K562 (cell line): ENCODE results near the gene IL18RAP. TPM values are rescaled to one million over a fixed set of nuclear protein-coding genes. Genes with fewer than 3 reads are reported as not detected.

ENCODE experiments used
- ARID2 ChIP-seq: fragments of 450-650 bp; IDR thresholded peaks from 2 replicates; pipeline ENCODE4 v1.6.1; 2017; ENCODE audit warnings: antibody characterized with exemption, mild to moderate bottlenecking
- ATF6 ChIP-seq: sonication (generic); formaldehyde crosslinking; IDR thresholded peaks from 2 replicates; pipeline ENCODE4 v1.4.0; 2020; ENCODE audit warnings: mild to moderate bottlenecking, missing genetic modification reagents
- COPS2 ChIP-seq: fragments of 450-650 bp; conservative IDR thresholded peaks from 2 replicates; pipeline ENCODE4 v1.6.1; 2016; ENCODE audit warnings: mild to moderate bottlenecking, moderate library complexity
- E2F3 ChIP-seq: fragments of 250-450 bp; sonication (Bioruptor Pico); IDR thresholded peaks from 2 replicates; pipeline ENCODE4 v1.4.0; 2020; ENCODE audit warnings: mild to moderate bottlenecking
- E4F1 ChIP-seq: fragments of 250-450 bp; sonication (Bioruptor Pico); IDR thresholded peaks from 2 replicates; pipeline ENCODE4 v1.5.0; 2021; ENCODE audit warnings: mild to moderate bottlenecking, borderline replicate concordance
- ETV5 ChIP-seq: sonication (generic); formaldehyde crosslinking; IDR thresholded peaks from 2 replicates; pipeline ENCODE4 v1.4.0; 2020; ENCODE audit warnings: low read depth, mild to moderate bottlenecking, missing genetic modification reagents
- HNRNPLL ChIP-seq: fragments of 200-400 bp; formaldehyde crosslinking; IDR thresholded peaks from 2 replicates; pipeline ENCODE4 v1.6.1; 2017; ENCODE audit warnings: low read length, low read depth, mild to moderate bottlenecking; ENCODE audit not compliant: poor library complexity, severe bottlenecking
- IRF1 ChIP-seq: sonication (generic); formaldehyde crosslinking; IDR thresholded peaks from 2 replicates; pipeline ENCODE4 v1.8.0; 2022; ENCODE audit warnings: missing genetic modification reagents, mild to moderate bottlenecking, borderline replicate concordance
- KLF6 ChIP-seq: fragments of 250-450 bp; sonication (Bioruptor Pico); IDR thresholded peaks from 2 replicates; pipeline ENCODE4 v1.4.0; 2020; ENCODE audit warnings: mild to moderate bottlenecking, moderate library complexity, borderline replicate concordance
- RBM22 ChIP-seq: fragments of 200-400 bp; formaldehyde crosslinking; IDR thresholded peaks from 2 replicates; pipeline ENCODE4 v1.6.1; 2018; ENCODE audit warnings: low read length, low read depth; ENCODE audit not compliant: poor library complexity, severe bottlenecking
- RBM25 ChIP-seq: fragments of 200-400 bp; formaldehyde crosslinking; IDR thresholded peaks from 2 replicates; pipeline ENCODE4 v1.6.1; 2018; ENCODE audit warnings: low read length, low read depth, moderate library complexity; ENCODE audit not compliant: severe bottlenecking
- SLC30A9 ChIP-seq: fragments of 250-450 bp; sonication (Bioruptor Pico); IDR thresholded peaks from 2 replicates; pipeline ENCODE4 v1.8.0; 2022; ENCODE audit warnings: mild to moderate bottlenecking, moderate library complexity
- ZBTB17 ChIP-seq: fragments of 450-650 bp; formaldehyde crosslinking; IDR thresholded peaks from 2 replicates; pipeline ENCODE4 v1.4.0; 2020; ENCODE audit warnings: mild to moderate bottlenecking
- ZNF354B ChIP-seq: fragments of 250-450 bp; sonication (Bioruptor Pico); IDR thresholded peaks from 2 replicates; pipeline ENCODE4 v1.4.0; 2020
- ZNF695 ChIP-seq: fragments of 450-650 bp; formaldehyde crosslinking; IDR thresholded peaks from 2 replicates; pipeline ENCODE4 v1.4.0; 2020; ENCODE audit warnings: mild to moderate bottlenecking, moderate library complexity
- ZNF717 ChIP-seq: fragments of 250-450 bp; sonication (Bioruptor Pico); IDR thresholded peaks from 2 replicates; pipeline ENCODE4 v1.5.0; 2021
- polyA plus RNA-seq, 8 experiments: library from polyadenylated mRNA; depleted of rRNA in 4 of 8; stranded (reverse) in 5 of 8; unstranded in 3 of 8; fragments of >200 nt; fragmentation: Nextera tagmentation in 2 of 8; fragmentation: Illumina TruSeq in 1 of 8; extraction: Ambion mirVana in 2 of 8; extraction: Trizol in 1 of 8; gene quantifications; 2 replicates each; pipeline versions ENCODE4 v1.2.1 to v1.2.3, GENCODE V29; 2011 to 2014; ENCODE audit warnings: inconsistent platforms in 1 of 8, missing spikeins in 1 of 8
- total RNA-seq, 7 experiments: library from RNA; depleted of rRNA in 6 of 7; stranded (reverse); fragments of >200 nt in 6 of 7; fragmentation: Illumina TruSeq in 2 of 7; extraction: Trizol in 2 of 7; gene quantifications; 2 replicates each; pipeline versions ENCODE4 v1.2.1 to v1.2.3, GENCODE V29; 2011 to 2021; ENCODE audit warnings: low replicate concordance in 1 of 7
- TF ChIP-seq, protein P1 (sequence below): fragments of 250-450 bp; sonication (Bioruptor Pico); IDR thresholded peaks from 2 replicates; pipeline ENCODE4 v1.5.0; 2020; ENCODE audit warnings: mild to moderate bottlenecking, borderline replicate concordance
- TF ChIP-seq, protein P2 (sequence below): fragments of 450-650 bp; IDR thresholded peaks from 2 replicates; pipeline ENCODE4 v1.6.1; 2016; ENCODE audit warnings: borderline replicate concordance
- TF ChIP-seq, protein P3 (sequence below): sonication (generic); formaldehyde crosslinking; IDR thresholded peaks from 2 replicates; pipeline ENCODE4 v1.9.0; 2022; ENCODE audit warnings: mild to moderate bottlenecking, missing genetic modification reagents

The IL18RAP gene
- total and polyA plus RNA-seq, 9 of the 15 experiments (the other 6 are each of a cell fraction or from before 2014, with no cell fraction given), result 1.1 to 20.5 (median 5.8) TPM

DNA sequence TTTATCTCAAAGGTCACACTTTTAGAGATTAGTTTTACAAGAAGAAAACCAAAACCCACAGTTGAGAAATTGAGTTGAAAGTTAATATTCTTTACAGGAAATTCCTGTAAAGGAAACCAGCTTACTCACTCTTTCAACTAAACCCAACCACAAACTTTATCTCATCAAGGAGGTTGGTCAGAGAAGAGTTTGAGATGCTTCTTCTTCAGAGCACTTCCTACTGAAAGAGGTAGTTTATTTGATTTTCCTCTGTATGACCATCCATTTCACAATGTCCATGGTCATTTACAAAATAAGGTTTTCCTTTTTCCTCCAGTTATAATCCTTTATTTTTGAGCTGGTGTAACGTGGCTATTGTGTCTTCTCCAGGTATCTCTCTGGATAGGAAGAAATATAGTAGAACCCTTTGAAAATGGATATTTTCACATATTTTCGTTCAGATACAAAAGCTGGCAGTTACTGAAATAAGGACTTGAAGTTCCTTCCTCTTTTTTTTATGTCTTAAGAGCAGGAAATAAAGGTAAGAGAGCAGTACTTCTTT, 4.5 kb upstream of the IL18RAP start (continued):
- TF ChIP-seq RBM25 (no peak), IRF1 (CRISPR knock-in tag) (no peak), SLC30A9 (CRISPR knock-in tag) (no peak), ZNF695 (CRISPR knock-in tag) (no peak), ZNF717 (CRISPR knock-in tag) (no peak), KLF6 (no peak), ETV5 (CRISPR knock-in tag) (no peak), E2F3 (no peak), HNRNPLL (no peak), E4F1 (CRISPR knock-in tag) (no peak), ZNF354B (no peak), RBM22 (no peak), ATF6 (no peak), COPS2 (no peak), ZBTB17 (CRISPR knock-in tag) (no peak), ARID2 (no peak)
- TF ChIP-seq, protein P1, sequence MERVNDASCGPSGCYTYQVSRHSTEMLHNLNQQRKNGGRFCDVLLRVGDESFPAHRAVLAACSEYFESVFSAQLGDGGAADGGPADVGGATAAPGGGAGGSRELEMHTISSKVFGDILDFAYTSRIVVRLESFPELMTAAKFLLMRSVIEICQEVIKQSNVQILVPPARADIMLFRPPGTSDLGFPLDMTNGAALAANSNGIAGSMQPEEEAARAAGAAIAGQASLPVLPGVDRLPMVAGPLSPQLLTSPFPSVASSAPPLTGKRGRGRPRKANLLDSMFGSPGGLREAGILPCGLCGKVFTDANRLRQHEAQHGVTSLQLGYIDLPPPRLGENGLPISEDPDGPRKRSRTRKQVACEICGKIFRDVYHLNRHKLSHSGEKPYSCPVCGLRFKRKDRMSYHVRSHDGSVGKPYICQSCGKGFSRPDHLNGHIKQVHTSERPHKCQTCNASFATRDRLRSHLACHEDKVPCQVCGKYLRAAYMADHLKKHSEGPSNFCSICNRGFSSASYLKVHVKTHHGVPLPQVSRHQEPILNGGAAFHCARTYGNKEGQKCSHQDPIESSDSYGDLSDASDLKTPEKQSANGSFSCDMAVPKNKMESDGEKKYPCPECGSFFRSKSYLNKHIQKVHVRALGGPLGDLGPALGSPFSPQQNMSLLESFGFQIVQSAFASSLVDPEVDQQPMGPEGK (CRISPR knock-in tag), result no peak
- TF ChIP-seq, protein P2, sequence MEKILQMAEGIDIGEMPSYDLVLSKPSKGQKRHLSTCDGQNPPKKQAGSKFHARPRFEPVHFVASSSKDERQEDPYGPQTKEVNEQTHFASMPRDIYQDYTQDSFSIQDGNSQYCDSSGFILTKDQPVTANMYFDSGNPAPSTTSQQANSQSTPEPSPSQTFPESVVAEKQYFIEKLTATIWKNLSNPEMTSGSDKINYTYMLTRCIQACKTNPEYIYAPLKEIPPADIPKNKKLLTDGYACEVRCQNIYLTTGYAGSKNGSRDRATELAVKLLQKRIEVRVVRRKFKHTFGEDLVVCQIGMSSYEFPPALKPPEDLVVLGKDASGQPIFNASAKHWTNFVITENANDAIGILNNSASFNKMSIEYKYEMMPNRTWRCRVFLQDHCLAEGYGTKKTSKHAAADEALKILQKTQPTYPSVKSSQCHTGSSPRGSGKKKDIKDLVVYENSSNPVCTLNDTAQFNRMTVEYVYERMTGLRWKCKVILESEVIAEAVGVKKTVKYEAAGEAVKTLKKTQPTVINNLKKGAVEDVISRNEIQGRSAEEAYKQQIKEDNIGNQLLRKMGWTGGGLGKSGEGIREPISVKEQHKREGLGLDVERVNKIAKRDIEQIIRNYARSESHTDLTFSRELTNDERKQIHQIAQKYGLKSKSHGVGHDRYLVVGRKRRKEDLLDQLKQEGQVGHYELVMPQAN, result no peak
- TF ChIP-seq, protein P3, sequence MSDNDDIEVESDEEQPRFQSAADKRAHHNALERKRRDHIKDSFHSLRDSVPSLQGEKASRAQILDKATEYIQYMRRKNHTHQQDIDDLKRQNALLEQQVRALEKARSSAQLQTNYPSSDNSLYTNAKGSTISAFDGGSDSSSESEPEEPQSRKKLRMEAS (CRISPR knock-in tag), result no peak
- TF ChIP-seq, all 486 proteins: peak for 76
